H1 (cell line): Measurements from ENCODE around the gene DIP2C. TPM values are rescaled to one million over a fixed set of nuclear protein-coding genes. Genes with fewer than 3 reads are reported as not detected.

Source experiments
- CTCF ChIA-PET: fragments of 300-600 bp; sonication (Branson Sonifier 250); formaldehyde crosslinking; loops from one replicate; lab custom pipeline; 2021; ENCODE audit not compliant: partially characterized antibody; lab: Charles Lee
- POLR2A ChIA-PET: fragments of 300-600 bp; sonication (Branson Sonifier 250); formaldehyde crosslinking; loops from one replicate; lab custom pipeline; 2021; ENCODE audit warnings: inconsistent platforms; ENCODE audit not compliant: partially characterized antibody; lab: Charles Lee
- DNase-seq, 2 experiments: peaks; one replicate each; pipeline versions ENCODE4 v3.0.0 to v3.0.0-alpha.2; 2010 to 2022; ENCODE audit warnings: low spot score in 2 of 2, low read depth in 1 of 2, mixed read lengths in 1 of 2
- FAIRE-seq: peaks from 2 replicates; lab custom pipeline; 2011; peaks lifted over from hg19 to GRCh38; lab: Jason Lieb, UNC
- H2AFZ ChIP-seq: 2 replicates; pipeline ENCODE4 v1.8.1; 2012; ENCODE audit warnings: low read length, inconsistent platforms
- H2AK5ac ChIP-seq: 2 replicates; pipeline ENCODE4 v1.6.1; 2013; ENCODE audit warnings: low read depth, low read length
- H2BK120ac ChIP-seq: replicated peaks from 2 replicates; pipeline ENCODE3; 2013; ENCODE audit warnings: low read depth, low read length, inconsistent platforms
- H2BK12ac ChIP-seq: 2 replicates; pipeline ENCODE4 v1.6.1; 2013; ENCODE audit warnings: low read depth, low read length
- H2BK15ac ChIP-seq: 2 replicates; pipeline ENCODE4 v1.6.1; 2013; ENCODE audit warnings: low read length
- H2BK20ac ChIP-seq: 2 replicates; pipeline ENCODE4 v1.6.1; 2013; ENCODE audit warnings: low read length
- H2BK5ac ChIP-seq: 2 replicates; pipeline ENCODE4 v1.6.1; 2013; ENCODE audit warnings: low read depth, low read length
- H3K14ac ChIP-seq: 2 replicates; pipeline ENCODE4 v1.6.1; 2013; ENCODE audit warnings: inconsistent platforms; ENCODE audit not compliant: insufficient read length
- H3K18ac ChIP-seq: 2 replicates; pipeline ENCODE4 v1.6.1; 2013; ENCODE audit warnings: low read length; ENCODE audit errors: extremely low read depth
- H3K23ac ChIP-seq: 2 replicates; pipeline ENCODE4 v1.6.1; 2013; ENCODE audit warnings: inconsistent platforms; ENCODE audit not compliant: insufficient read length
- H3K23me2 ChIP-seq: 2 replicates; pipeline ENCODE4 v1.6.1; 2013; ENCODE audit warnings: low read depth, low read length
- H3K27ac ChIP-seq: 2 replicates; pipeline ENCODE4 v1.6.1; 2011; ENCODE audit warnings: low read depth, low read length, inconsistent platforms
- H3K27me3 ChIP-seq, 4 experiments: replicated peaks in 1 of 4; 1 replicate in 1 of 4; 2 replicates in 3 of 4; pipeline versions ENCODE4 v1.6.1 to v1.8.1; 2011 to 2013; ENCODE audit warnings: low read length in 3 of 4, mild to moderate bottlenecking in 3 of 4, inconsistent platforms in 2 of 4, mixed read lengths in 2 of 4, moderate library complexity in 1 of 4; ENCODE audit not compliant: control insufficient read depth in 3 of 4, insufficient read depth in 3 of 4; ENCODE audit errors: extremely low read depth in 1 of 4
- H3K36me3 ChIP-seq, 4 experiments: 2 replicates each; pipeline versions ENCODE4 v1.6.1 to v1.8.1; 2011 to 2013; ENCODE audit warnings: mild to moderate bottlenecking in 4 of 4, low read length in 3 of 4, moderate library complexity in 2 of 4, control low read depth in 1 of 4, inconsistent platforms in 1 of 4; ENCODE audit not compliant: insufficient read depth in 4 of 4, control insufficient read depth in 2 of 4
- H3K4ac ChIP-seq: replicated peaks from 2 replicates; pipeline ENCODE3; 2013; ENCODE audit warnings: low read length, low read depth, mixed read lengths, inconsistent platforms; ENCODE audit not compliant: insufficient read length
- H3K4me1 ChIP-seq, 4 experiments: replicated peaks in 1 of 4; 1 replicate in 1 of 4; 2 replicates in 3 of 4; pipeline versions ENCODE4 v1.6.1 to v1.8.1; 2011 to 2013; ENCODE audit warnings: low read length in 3 of 4, inconsistent platforms in 2 of 4, mixed read lengths in 1 of 4; ENCODE audit not compliant: insufficient read depth in 4 of 4, control insufficient read depth in 3 of 4
- H3K4me2 ChIP-seq, 2 experiments: 2 replicates each; pipeline versions ENCODE4 v1.6.1 to v1.8.1; 2011 to 2013; ENCODE audit warnings: low read depth in 2 of 2, low read length in 2 of 2, control low read depth in 1 of 2, inconsistent platforms in 1 of 2, mild to moderate bottlenecking in 1 of 2; ENCODE audit not compliant: insufficient read depth in 1 of 2
- H3K4me3 ChIP-seq, 4 experiments: fragments of 200-600, 300-600 bp in 1 of 4; sonication (generic), shearing (Covaris generic), sonication (Bioruptor Twin) in 1 of 4; 2 replicates each; pipeline versions ENCODE4 v1.5.1 to v1.8.1; 2011 to 2016; ENCODE audit warnings: low read length in 4 of 4, low read depth in 3 of 4, control low read depth in 2 of 4, inconsistent platforms in 2 of 4, mild to moderate bottlenecking in 2 of 4, mixed read lengths in 1 of 4, moderate library complexity in 1 of 4; ENCODE audit not compliant: insufficient read depth in 2 of 4; ENCODE audit errors: extremely low read depth in 1 of 4
- H3K56ac ChIP-seq: replicated peaks from 2 replicates; pipeline ENCODE3; 2013; ENCODE audit warnings: low read depth, mild to moderate bottlenecking, mixed read lengths, low read length, inconsistent platforms; ENCODE audit not compliant: insufficient read length
- H3K79me1 ChIP-seq: 2 replicates; pipeline ENCODE4 v1.6.1; 2013; ENCODE audit warnings: low read depth, low read length, control low read depth
- H3K79me2 ChIP-seq, 2 experiments: 2 replicates each; pipeline versions ENCODE4 v1.6.1 to v1.8.1; 2012 to 2013; ENCODE audit warnings: low read length in 2 of 2, mild to moderate bottlenecking in 2 of 2, inconsistent platforms in 1 of 2; ENCODE audit not compliant: insufficient read depth in 2 of 2, control insufficient read depth in 1 of 2
- H3K9ac ChIP-seq, 4 experiments: replicated peaks in 1 of 4; 1 replicate in 1 of 4; 2 replicates in 3 of 4; pipeline versions ENCODE4 v1.6.1 to v1.8.1; 2011 to 2013; ENCODE audit warnings: low read depth in 3 of 4, low read length in 3 of 4, control low read depth in 2 of 4, mild to moderate bottlenecking in 2 of 4, moderate library complexity in 2 of 4, inconsistent platforms in 1 of 4; ENCODE audit errors: extremely low read depth in 1 of 4
- H3K9me3 ChIP-seq, 2 experiments: 2 replicates each; pipeline versions ENCODE4 v1.6.1 to v1.8.1; 2012 to 2013; ENCODE audit warnings: mild to moderate bottlenecking in 2 of 2, moderate library complexity in 2 of 2, control low read depth in 1 of 2, inconsistent platforms in 1 of 2, low read depth in 1 of 2, low read length in 1 of 2, mixed read lengths in 1 of 2; ENCODE audit not compliant: insufficient read depth in 2 of 2
- H4K20me1 ChIP-seq, 2 experiments: replicated peaks in 1 of 2; 2 replicates each; pipeline versions ENCODE3 to v1.8.1; 2011 to 2013; ENCODE audit warnings: inconsistent platforms in 2 of 2, low read length in 2 of 2, mild to moderate bottlenecking in 1 of 2; ENCODE audit not compliant: insufficient read depth in 2 of 2, control insufficient read depth in 1 of 2
- H4K5ac ChIP-seq: 2 replicates; pipeline ENCODE4 v1.6.1; 2013; ENCODE audit warnings: low read length, low read depth, mixed read lengths, inconsistent platforms; ENCODE audit not compliant: insufficient read length
- H4K8ac ChIP-seq: 2 replicates; pipeline ENCODE4 v1.8.0; 2013; ENCODE audit warnings: mild to moderate bottlenecking, moderate library complexity, low read length, inconsistent platforms; ENCODE audit not compliant: insufficient read depth; ENCODE audit errors: extremely low read depth
- H4K91ac ChIP-seq: replicated peaks from 2 replicates; pipeline ENCODE3; 2013; ENCODE audit warnings: low read length, mixed read lengths, inconsistent platforms; ENCODE audit not compliant: insufficient read length
- ASH2L ChIP-seq: fragments of 200-600, 300-600 bp; sonication (generic); IDR thresholded peaks from one replicate; pipeline ENCODE4 v1.7.1; 2017; ENCODE audit warnings: low read length
- BACH1 ChIP-seq: IDR thresholded peaks from 2 replicates; pipeline ENCODE4 v1.6.1; 2012; ENCODE audit warnings: low read length, improper control_type of control experiment
- BCL11A ChIP-seq, 2 experiments: IDR thresholded peaks; one replicate each; pipeline ENCODE4 v1.6.1; 2011; ENCODE audit warnings: low read depth in 2 of 2, low read length in 2 of 2, mild to moderate bottlenecking in 2 of 2
- CTBP2 ChIP-seq: IDR thresholded peaks from 2 replicates; pipeline ENCODE4 v1.7.0; 2011; ENCODE audit warnings: borderline replicate concordance, mild to moderate bottlenecking, moderate library complexity, mixed read lengths, low read length; ENCODE audit not compliant: insufficient read depth, insufficient read length
- JUN ChIP-seq: IDR thresholded peaks from 2 replicates; pipeline ENCODE4 v1.6.1; 2011; ENCODE audit warnings: low read depth, mild to moderate bottlenecking, improper control_type of control experiment, low read length
- JUND ChIP-seq: IDR thresholded peaks from 2 replicates; pipeline ENCODE4 v1.6.1; 2011; ENCODE audit warnings: mild to moderate bottlenecking, improper control_type of control experiment, low read length
- NANOG ChIP-seq: IDR thresholded peaks from 2 replicates; pipeline ENCODE4 v1.6.1; 2011; ENCODE audit warnings: low read length, low read depth, mild to moderate bottlenecking, inconsistent platforms; ENCODE audit not compliant: insufficient read depth, poor library complexity, severe bottlenecking
- RFX5 ChIP-seq: IDR thresholded peaks from 2 replicates; pipeline ENCODE4 v1.6.1; 2011; ENCODE audit warnings: low read depth, low read length, improper control_type of control experiment, borderline replicate concordance
- TBP ChIP-seq: IDR thresholded peaks from 2 replicates; pipeline ENCODE4 v1.6.1; 2011; ENCODE audit warnings: low read depth, low read length, improper control_type of control experiment
- TEAD4 ChIP-seq: IDR thresholded peaks from 2 replicates; pipeline ENCODE4 v1.6.1; 2012; ENCODE audit warnings: low read depth, low read length, inconsistent platforms, mixed read lengths
- USF2 ChIP-seq: IDR thresholded peaks from 2 replicates; pipeline ENCODE4 v1.6.1; 2011; ENCODE audit warnings: low read length, improper control_type of control experiment
- ZNF274 ChIP-seq: IDR thresholded peaks from 2 replicates; pipeline ENCODE4 v1.7.0; 2012; ENCODE audit warnings: low read length, borderline replicate concordance; ENCODE audit errors: extremely low read depth
- WGBS, 2 experiments: shearing (Covaris generic) in 1 of 2; methylation state at CpG; one replicate each; pipeline versions ENCODE4 v1.1.6 to v1.1.7; 2013 to 2015; ENCODE audit warnings: low lambda C conversion rate in 2 of 2, mixed read lengths in 2 of 2, inconsistent platforms in 1 of 2, low coverage in 1 of 2, missing lambda C conversion rate in 1 of 2; ENCODE audit not compliant: insufficient replicate concordance in 2 of 2, insufficient coverage in 1 of 2, insufficient read length in 1 of 2; ENCODE audit errors: extremely low coverage in 1 of 2, missing lambda C conversion rate in 1 of 2; 5-methylcytosine and 5-hydroxymethylcytosine counted together
- polyA plus RNA-seq, 7 experiments: library from polyadenylated mRNA; depleted of rRNA in 3 of 7; stranded (reverse) in 5 of 7; unstranded in 2 of 7; fragments of >200 nt in 5 of 7; fragments of 200-250 nt in 2 of 7; gene quantifications; 1 replicate in 5 of 7; 2 replicates in 1 of 7; 4 replicates in 1 of 7; pipeline versions ENCODE4 v1.2.1 to v1.2.3, GENCODE V29; 2011 to 2013; ENCODE audit warnings: missing spikeins in 2 of 7, mixed read lengths in 2 of 7
- total RNA-seq: library from RNA; stranded (reverse); fragmentation: NEBNext Ultra II Directional; extraction: Animal tissue kit (Norgen Biotek cat#: 25700); gene quantifications from 2 replicates; pipeline ENCODE4 v1.2.1, GENCODE V29; 2021

DIP2C gene
- total and polyA plus RNA-seq, 2 of the 8 experiments (the other 6 are each of a cell fraction or from before 2014, with no cell fraction given), result 3.8 to 9.3 TPM

GRCh38 chr10:369684-370448 is 319.6 kb downstream of the DIP2C start:
- H3K4me2 ChIP-seq, result no peak overlapping the region
- POLR2A ChIA-PET, result no interaction called here
- 91% methylated on average over 22 of the region's 22 CpGs; no CpG with 5 or more reads in 1 of the 2 experiments for WGBS, 2 experiments
- TF ChIP-seq CTBP2 (no peak), RFX5 (no peak), JUN (no peak), USF2 (no peak), ZNF274 (no peak), ASH2L (no peak), BACH1 (no peak), TBP (no peak), JUND (no peak), TEAD4 (no peak), BCL11A (IDR thresholded peaks at IDR 0.05; ENCODE audit: low read depth in 2 of 2, low read length in 2 of 2) (no peak), NANOG (no peak)

More at GRCh38 chr10:369684-370448, 319.6 kb downstream of the DIP2C start:
- H4K8ac ChIP-seq, result no peak overlapping the region
- no peaks in the 10 kb centered on the region for H3K79me1 ChIP-seq
- H3K4me1 ChIP-seq, result peaks cover 0 to 5% (median 1%) of the 10 kb centered on the region in 4 experiments; a peak in 3 of 7 replicates
- no peak overlapping the region for H3K27ac ChIP-seq
- H2BK15ac ChIP-seq, result no peak overlapping the region
- no peak overlapping the region for H2BK20ac ChIP-seq
- H3K4ac ChIP-seq, result no peak overlapping the region
- H3K79me2 ChIP-seq, result no peaks in the 10 kb centered on the region
- no peak for FAIRE-seq
- no peak for DNase-seq
- no peak overlapping the region for H2AK5ac ChIP-seq
- H3K23ac ChIP-seq, result no peak overlapping the region
- H3K27me3 ChIP-seq, result no peaks in the 10 kb centered on the region
- no peak overlapping the region for H3K18ac ChIP-seq
- no peak overlapping the region for H2BK12ac ChIP-seq
- no peak overlapping the region for H2BK5ac ChIP-seq
- H3K23me2 ChIP-seq, result peaks cover 2% of the 10 kb centered on the region
- H3K14ac ChIP-seq, result no peak overlapping the region
- H2BK120ac ChIP-seq, result no peak overlapping the region
- CTCF ChIA-PET, result interaction anchor here (1.6 kb wide), 1 partner anchor 78 kb away, joined by 3 read pairs; no protein-coding TSS in a partner anchor
- H2AFZ ChIP-seq, result no peak overlapping the region
- H3K9ac ChIP-seq, result no peak overlapping the region
- no peaks in the 10 kb centered on the region for H3K9me3 ChIP-seq
- no peak overlapping the region for H3K4me3 ChIP-seq
- no peaks in the 10 kb centered on the region; a peak in 2 of 8 replicates for H3K36me3 ChIP-seq
- no peaks in the 10 kb centered on the region for H4K20me1 ChIP-seq
- no peak overlapping the region for H4K91ac ChIP-seq
- no peak overlapping the region for H4K5ac ChIP-seq
- H3K56ac ChIP-seq, result no peak overlapping the region
